Transverse colon (tissue), 4 donors: ENCODE data around the gene HBG2. TPM values are rescaled to one million over a fixed set of nuclear protein-coding genes. Genes with fewer than 3 reads are reported as not detected.

Source experiments
- DNase-seq: peaks from one replicate; pipeline ENCODE4 v3.0.0-alpha.2; 2019
- H3K27ac ChIP-seq, 4 donors: fragments of 200-600 bp; sonication (generic); 2 replicates each; pipeline ENCODE4 v1.5.1; 2016 to 2018; ENCODE audit warnings: inconsistent platforms in 4 of 4
- H3K27me3 ChIP-seq: fragments of 200-600 bp; sonication (generic); 2 replicates; pipeline ENCODE4 v1.5.1; 2017; ENCODE audit warnings: inconsistent platforms
- H3K36me3 ChIP-seq, 4 donors: fragments of 200-600 bp; sonication (generic); 2 replicates each; pipeline ENCODE4 v1.5.1; 2017 to 2019; ENCODE audit warnings: inconsistent platforms in 4 of 4
- H3K4me1 ChIP-seq, 4 donors: fragments of 200-600 bp; sonication (generic); 2 replicates each; pipeline ENCODE4 v1.5.1; 2017 to 2020; ENCODE audit warnings: inconsistent platforms in 4 of 4
- H3K4me3 ChIP-seq, 4 donors: fragments of 200-600 bp; sonication (generic); 1 replicate in 1 of 4; 2 replicates in 3 of 4; pipeline versions ENCODE4 v1.5.1 to v1.6.1; 2017 to 2019; ENCODE audit warnings: inconsistent platforms in 4 of 4
- H3K9me3 ChIP-seq, 2 donors: fragments of 200-600 bp; sonication (generic); 2 replicates each; pipeline ENCODE4 v1.5.1; 2017 to 2019; ENCODE audit warnings: inconsistent platforms in 2 of 2
- CTCF ChIP-seq, 5 experiments: fragments of 200-600 bp in 3 of 5; fragments of 450-650 bp in 2 of 5; sonication (generic) in 3 of 5; IDR thresholded peaks; 1 replicate in 2 of 5; 2 replicates in 3 of 5; pipeline ENCODE4 v1.5.1; 2016 to 2017; ENCODE audit warnings: antibody characterized with exemption in 5 of 5, inconsistent platforms in 3 of 5, mild to moderate bottlenecking in 2 of 5, moderate library complexity in 1 of 5
- EP300 ChIP-seq: sonication (generic); formaldehyde crosslinking; IDR thresholded peaks from one replicate; pipeline ENCODE4 v1.6.1; 2017; ENCODE audit warnings: antibody characterized with exemption, low read depth
- POLR2A ChIP-seq: fragments of 450-650 bp; IDR thresholded peaks from one replicate; pipeline ENCODE4 v1.6.1; 2016; ENCODE audit warnings: antibody characterized with exemption, mild to moderate bottlenecking, moderate library complexity
- POLR2AphosphoS5 ChIP-seq, 3 donors: sonication (generic); formaldehyde crosslinking; IDR thresholded peaks; one replicate each; pipeline ENCODE4 v1.6.1; 2016; ENCODE audit warnings: antibody characterized with exemption in 3 of 3
- WGBS, 2 donors: methylation state at CpG; one replicate each; pipeline ENCODE4 v1.1.5; 2018; ENCODE audit warnings: low coverage in 1 of 2; 5-methylcytosine and 5-hydroxymethylcytosine counted together
- in situ Hi-C, 4 donors: fragments of 200-750 bp; cut with MboI; loops; one replicate each; pipeline versions ENCODE4 v1.15.0 to v1.15.1; 2017; ENCODE audit warnings: low sequenced_read_pairs in 3 of 4, low pct_ligation_motif_present in 1 of 4, low pct_unique_long_range_greater_than_20kb in 1 of 4
- intact Hi-C: fragments of 100-400 bp; cut with DNase I; formaldehyde crosslinking; loops from one replicate; pipeline ENCODE4 v1.15.1; 2023; ENCODE audit warnings: low total_unique reads
- total RNA-seq, 4 donors: library from RNA; depleted of rRNA; stranded (reverse); fragments of >200 nt; gene quantifications; one replicate each; pipeline ENCODE4 v1.1.0, GENCODE V29; 2016

HBG2 gene
- total RNA-seq, 4 donors from 2014 or later = not detected

- Histone ChIP-seq H3K27me3 (no peaks in the 10 kb centered on the region), H3K4me3 (no peak overlapping the region), H3K4me1 (no peaks in the 10 kb centered on the region), H3K27ac (no peak overlapping the region), H3K9me3 (no peaks in the 10 kb centered on the region), H3K36me3 (no peaks in the 10 kb centered on the region)
- intact Hi-C loops = no loop called here
- 81 to 83% methylated on average over 1 of the region's 1 CpG for WGBS, 2 donors
- TF ChIP-seq CTCF (IDR thresholded peaks at IDR 0.05) (no peak), EP300 (no peak), POLR2A (no peak), POLR2AphosphoS5 (IDR thresholded peaks at IDR 0.05) (no peak)
- DNase-seq = no peak
- in situ Hi-C loops = no loop called here
Measured at GRCh38 chr11:5229356-5229755, 25.2 kb downstream of the HBG2 start.

GRCh38 chr11:5228124-5228523 is 26.5 kb downstream of the HBG2 start:
- in situ Hi-C loops (no loop called here), intact Hi-C loops (no loop called here)
- Histone ChIP-seq H3K27ac (no peak overlapping the region), H3K4me3 (no peak overlapping the region), H3K4me1 (no peaks in the 10 kb centered on the region), H3K27me3 (no peaks in the 10 kb centered on the region), H3K9me3 (no peaks in the 10 kb centered on the region), H3K36me3 (no peaks in the 10 kb centered on the region)
- DNase-seq = no peak
- 58 to 59% methylated on average over 5 of the region's 5 CpGs for WGBS, 2 donors
- TF ChIP-seq CTCF (IDR thresholded peaks at IDR 0.05) (no peak), POLR2A (no peak), EP300 (no peak), POLR2AphosphoS5 (IDR thresholded peaks at IDR 0.05) (no peak)

- DNase-seq = no peak
- Histone ChIP-seq H3K4me3 (no peak overlapping the region), H3K4me1 (no peaks in the 10 kb centered on the region), H3K27me3 (no peaks in the 10 kb centered on the region), H3K9me3 (no peaks in the 10 kb centered on the region), H3K27ac (no peak overlapping the region), H3K36me3 (no peaks in the 10 kb centered on the region)
- intact Hi-C loops (no loop called here), in situ Hi-C loops (no loop called here)
- TF ChIP-seq POLR2AphosphoS5 (IDR thresholded peaks at IDR 0.05) = no peak
- no peak for TF ChIP-seq POLR2A
- no peak for TF ChIP-seq CTCF (IDR thresholded peaks at IDR 0.05)
- no peak for TF ChIP-seq EP300
- WGBS, 2 donors = 22 to 23% methylated on average over 1 of the region's 1 CpG
Measured at GRCh38 chr11:5227681-5228080, 26.9 kb downstream of the HBG2 start.

- 50% methylated on average over 3 of the region's 3 CpGs; no CpG with 5 or more reads in 1 of the 2 donors for WGBS, 2 donors
- Histone ChIP-seq H3K36me3 (no peaks in the 10 kb centered on the region), H3K27me3 (no peaks in the 10 kb centered on the region), H3K27ac (no peak within 1 kb of the TSS), H3K4me3 (no peak within 1 kb of the TSS), H3K9me3 (no peaks in the 10 kb centered on the region), H3K4me1 (no peaks in the 10 kb centered on the region)
- in situ Hi-C loops = no loop called here
- intact Hi-C loops = no loop called here
- no peak for TF ChIP-seq CTCF (IDR thresholded peaks at IDR 0.05)
- no peak for TF ChIP-seq EP300
- TF ChIP-seq POLR2AphosphoS5 (IDR thresholded peaks at IDR 0.05) = no peak
- TF ChIP-seq POLR2A = no peak
- DNase-seq = no peak
Measured at GRCh38 chr11:5226732-5227310, 27.8 kb downstream of the HBG2 start, which contains the start of gene HBB. TSS of gene HBB (minus strand) at chr11:5227071. CDS start at chr11:5227021, 50 bp downstream.
